IPS-15b (cell line): ENCODE data around the gene SATB2.

Source experiments
- H3K27me3 ChIP-seq: one replicate; pipeline ENCODE4 v1.6.1; 2013; ENCODE audit warnings: low read length; ENCODE audit not compliant: control insufficient read depth, insufficient read depth
- H3K36me3 ChIP-seq: one replicate; pipeline ENCODE4 v1.6.1; 2013; ENCODE audit warnings: low read length; ENCODE audit not compliant: control insufficient read depth, insufficient read depth
- H3K4me1 ChIP-seq: one replicate; pipeline ENCODE4 v1.6.1; 2013; ENCODE audit warnings: mild to moderate bottlenecking, low read length; ENCODE audit not compliant: control insufficient read depth, insufficient read depth
- H3K4me3 ChIP-seq: one replicate; pipeline ENCODE4 v1.5.1; 2013; ENCODE audit warnings: low read depth, low read length
- H3K9ac ChIP-seq: one replicate; pipeline ENCODE4 v1.6.1; 2013; ENCODE audit warnings: low read depth, mild to moderate bottlenecking, low read length
- H3K9me3 ChIP-seq: one replicate; pipeline ENCODE4 v1.6.1; 2013; ENCODE audit warnings: mild to moderate bottlenecking, low read length; ENCODE audit not compliant: control insufficient read depth, insufficient read depth

Gene SATB2

GRCh38 chr2:199441759-199442158, 16.0 kb downstream of the SATB2 start:
- Histone ChIP-seq H3K27me3 (no peaks in the 10 kb centered on the region), H3K4me1 (peaks cover 14% of the 10 kb centered on the region), H3K4me3 (no peak overlapping the region), H3K9ac (no peak overlapping the region), H3K9me3 (no peaks in the 10 kb centered on the region), H3K36me3 (no peaks in the 10 kb centered on the region)

- Histone ChIP-seq H3K36me3 (no peaks in the 10 kb centered on the region), H3K9me3 (no peaks in the 10 kb centered on the region), H3K4me1 (peaks cover 11% of the 10 kb centered on the region), H3K9ac (no peak overlapping the region), H3K4me3 (no peak overlapping the region), H3K27me3 (no peaks in the 10 kb centered on the region)
Observed at GRCh38 chr2:199440118-199440517, 17.6 kb downstream of the SATB2 start.

GRCh38 chr2:199439542-199439941, 18.2 kb downstream of the SATB2 start:
- no peaks in the 10 kb centered on the region for H3K27me3 ChIP-seq
- peaks cover 11% of the 10 kb centered on the region for H3K4me1 ChIP-seq
- no peak overlapping the region for H3K9ac ChIP-seq
- no peaks in the 10 kb centered on the region for H3K9me3 ChIP-seq
- no peaks in the 10 kb centered on the region for H3K36me3 ChIP-seq
- H3K4me3 ChIP-seq: no peak overlapping the region

GRCh38 chr2:199439066-199439465, 18.7 kb downstream of the SATB2 start:
- no peaks in the 10 kb centered on the region for H3K9me3 ChIP-seq
- H3K36me3 ChIP-seq: no peaks in the 10 kb centered on the region
- H3K4me1 ChIP-seq: peaks cover 11% of the 10 kb centered on the region
- no peak overlapping the region for H3K9ac ChIP-seq
- no peak overlapping the region for H3K4me3 ChIP-seq
- no peaks in the 10 kb centered on the region for H3K27me3 ChIP-seq

- Histone ChIP-seq H3K4me3 (no peak overlapping the region), H3K36me3 (no peaks in the 10 kb centered on the region), H3K9ac (no peak overlapping the region), H3K27me3 (no peaks in the 10 kb centered on the region), H3K4me1 (peaks cover 27% of the 10 kb centered on the region), H3K9me3 (no peaks in the 10 kb centered on the region)
Observed at GRCh38 chr2:199434555-199434954, 23.2 kb downstream of the SATB2 start.

GRCh38 chr2:199433204-199433832, 24.4 kb downstream of the SATB2 start:
- no peak overlapping the region for H3K9ac ChIP-seq
- H3K4me3 ChIP-seq: no peak overlapping the region
- peaks cover 17% of the 10 kb centered on the region for H3K4me1 ChIP-seq

GRCh38 chr2:199431746-199432213, 26.0 kb downstream of the SATB2 start:
- Histone ChIP-seq H3K4me1 (peaks cover 15% of the 10 kb centered on the region), H3K27me3 (no peaks in the 10 kb centered on the region), H3K36me3 (no peaks in the 10 kb centered on the region), H3K4me3 (no peak overlapping the region), H3K9me3 (no peaks in the 10 kb centered on the region), H3K9ac (no peak overlapping the region)

More at GRCh38 chr2:199433204-199433832, 24.4 kb downstream of the SATB2 start:
- no peaks in the 10 kb centered on the region for H3K9me3 ChIP-seq
- H3K27me3 ChIP-seq: no peaks in the 10 kb centered on the region
- no peaks in the 10 kb centered on the region for H3K36me3 ChIP-seq

- Histone ChIP-seq H3K27me3 (no peaks in the 10 kb centered on the region), H3K4me3 (no peak overlapping the region), H3K9ac (no peak overlapping the region), H3K9me3 (no peaks in the 10 kb centered on the region), H3K4me1 (peaks cover 15% of the 10 kb centered on the region), H3K36me3 (no peaks in the 10 kb centered on the region)
Observed at GRCh38 chr2:199430214-199430613, 27.5 kb downstream of the SATB2 start.

- H3K9ac ChIP-seq: no peak overlapping the region
- H3K4me3 ChIP-seq: no peak overlapping the region
- no peaks in the 10 kb centered on the region for H3K9me3 ChIP-seq
- no peaks in the 10 kb centered on the region for H3K36me3 ChIP-seq
- H3K27me3 ChIP-seq: no peaks in the 10 kb centered on the region
- peaks cover 15% of the 10 kb centered on the region for H3K4me1 ChIP-seq
Observed at GRCh38 chr2:199428291-199428690, 29.4 kb downstream of the SATB2 start.

- Histone ChIP-seq H3K9me3 (no peaks in the 10 kb centered on the region), H3K27me3 (no peaks in the 10 kb centered on the region), H3K4me1 (no peaks in the 10 kb centered on the region), H3K36me3 (no peaks in the 10 kb centered on the region), H3K4me3 (no peak overlapping the region), H3K9ac (no peak overlapping the region)
Observed at GRCh38 chr2:199424160-199424559, 33.6 kb downstream of the SATB2 start.

- Histone ChIP-seq H3K9ac (no peak overlapping the region), H3K4me1 (no peaks in the 10 kb centered on the region), H3K36me3 (no peaks in the 10 kb centered on the region), H3K9me3 (no peaks in the 10 kb centered on the region), H3K27me3 (no peaks in the 10 kb centered on the region), H3K4me3 (no peak overlapping the region)
Observed at GRCh38 chr2:199419428-199419827, 38.3 kb downstream of the SATB2 start.

- H3K4me1 ChIP-seq: peaks cover 7% of the 10 kb centered on the region
- H3K36me3 ChIP-seq: no peaks in the 10 kb centered on the region
- H3K4me3 ChIP-seq: no peak overlapping the region
- H3K27me3 ChIP-seq: no peaks in the 10 kb centered on the region
- no peaks in the 10 kb centered on the region for H3K9me3 ChIP-seq
- H3K9ac ChIP-seq: no peak overlapping the region
Observed at GRCh38 chr2:199414465-199414864, 43.3 kb downstream of the SATB2 start.
